Fibroblast of pulmonary artery (primary cell): ENCODE data around the gene TRIO.

Experiments
- DNase-seq: peaks from one replicate; pipeline ENCODE4 v3.0.0-alpha.2; 2010; ENCODE audit warnings: low read depth
- H3K4me3 ChIP-seq: replicated peaks from 2 replicates; pipeline ENCODE4 v1.5.1; 2011; ENCODE audit warnings: low read depth, mild to moderate bottlenecking, control low read depth, low read length, moderate library complexity
- CTCF ChIP-seq: IDR thresholded peaks from 2 replicates; pipeline ENCODE4 v1.5.1; 2011; ENCODE audit warnings: mild to moderate bottlenecking, control low read depth, low read length, inconsistent platforms; ENCODE audit errors: missing control alignments

Gene TRIO

GRCh38 chr5:14525397-14525796 lies 382.3 kb downstream of the TRIO start:
- DNase-seq = no peak
- TF ChIP-seq CTCF = no peak
- H3K4me3 ChIP-seq = no peak overlapping the region

DNA sequence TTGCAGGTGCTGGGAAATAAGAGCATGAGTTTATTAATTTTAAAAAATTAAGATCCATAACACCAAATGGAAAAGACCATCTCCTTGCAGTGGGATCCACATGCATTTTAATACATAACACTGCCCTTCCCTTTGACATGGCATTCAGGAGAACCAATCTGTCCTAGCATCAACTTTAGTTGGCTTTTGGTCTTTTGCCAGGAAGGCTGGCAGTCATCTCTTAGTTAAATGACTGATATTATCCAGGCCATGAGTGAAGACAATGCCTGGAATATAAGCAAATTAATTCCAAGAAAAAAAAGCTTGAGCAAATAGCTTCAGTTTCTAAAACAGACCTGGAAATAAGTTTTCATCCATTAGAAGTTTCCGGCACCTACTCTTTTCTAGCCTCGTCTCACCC lies 383.4 kb downstream of the TRIO start:
- no peak for TF ChIP-seq CTCF
- no peak overlapping the region for H3K4me3 ChIP-seq
- DNase-seq = no peak

- no peak for DNase-seq
- H3K4me3 ChIP-seq = no peak overlapping the region
- TF ChIP-seq CTCF = no peak
Measured at GRCh38 chr5:14528115-14528514, 385.0 kb downstream of the TRIO start.

DNA sequence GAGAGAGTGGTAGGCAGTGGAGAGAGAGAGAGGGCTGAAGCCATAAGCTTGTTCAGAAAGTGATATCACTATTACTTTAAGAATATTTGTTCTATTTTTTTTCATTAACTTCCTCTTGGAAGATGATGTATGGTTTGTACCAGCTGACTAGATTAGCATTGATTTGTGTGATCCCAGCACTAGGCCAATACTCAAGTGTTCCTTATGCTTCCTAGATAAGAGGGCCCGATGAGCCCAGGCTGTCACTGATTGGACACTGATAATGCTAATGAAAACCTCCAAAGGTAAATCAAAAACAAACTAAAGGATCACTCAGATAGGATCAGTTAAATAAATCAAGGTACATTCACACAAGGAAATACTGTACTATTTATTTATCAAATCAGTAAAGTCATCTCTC lies 385.8 kb downstream of the TRIO start:
- no peak overlapping the region for H3K4me3 ChIP-seq
- no peak for DNase-seq
- no peak for TF ChIP-seq CTCF

- H3K4me3 ChIP-seq = no peak overlapping the region
- TF ChIP-seq CTCF = no peak
- no peak for DNase-seq
Measured at GRCh38 chr5:14531668-14532067, 388.5 kb downstream of the TRIO start.

- no peak overlapping the region for H3K4me3 ChIP-seq
- no peak for TF ChIP-seq CTCF
- DNase-seq = no peak
Measured at GRCh38 chr5:14532180-14532579, 389.0 kb downstream of the TRIO start.

DNA sequence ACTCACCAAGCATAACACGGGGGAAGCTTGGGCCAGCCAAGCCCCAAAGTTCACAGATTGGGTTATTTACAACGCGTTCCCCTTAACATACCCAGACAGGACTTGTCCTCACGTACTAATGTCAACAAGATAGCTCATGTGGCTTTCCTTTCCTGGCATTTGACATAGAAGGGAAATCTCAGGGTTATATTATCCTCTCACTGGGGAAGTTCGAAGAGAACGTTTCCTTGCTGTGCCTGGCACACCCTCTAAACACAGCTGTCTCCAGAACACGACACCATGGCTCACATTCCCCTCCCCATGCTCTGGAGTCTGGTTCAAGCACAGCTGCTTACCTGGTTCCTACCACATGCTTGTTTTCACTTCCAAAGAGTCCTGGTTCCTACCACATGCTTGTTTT lies 391.6 kb downstream of the TRIO start:
- no peak overlapping the region for H3K4me3 ChIP-seq
- no peak for TF ChIP-seq CTCF
- DNase-seq = no peak
